ENCODE measurements around the gene OSGIN1.
A peak's percentile ranks its signal among the peaks of the same experiment; 100 is the strongest.

The OSGIN1 gene

GRCh38 chr16:84000989-84001642 is 48.1 kb downstream of the OSGIN1 start:
- DNase-seq (ENCODE audit: low spot score) = no peak

GRCh38 chr16:84001726-84002125 is 48.7 kb downstream of the OSGIN1 start:
- DNase-seq (ENCODE audit: low spot score) = no peak

GRCh38 chr16:84003038-84003437 is 50.0 kb downstream of the OSGIN1 start:
- no peak for DNase-seq (ENCODE audit: low spot score)

- DNase-seq (ENCODE audit: low spot score) = no peak
These were observed 51.4 kb downstream of the OSGIN1 start for GRCh38 chr16:84004442-84004841.

GRCh38 chr16:84005391-84005790 is 52.4 kb downstream of the OSGIN1 start:
- DNase-seq (ENCODE audit: low spot score) = no peak

DNA sequence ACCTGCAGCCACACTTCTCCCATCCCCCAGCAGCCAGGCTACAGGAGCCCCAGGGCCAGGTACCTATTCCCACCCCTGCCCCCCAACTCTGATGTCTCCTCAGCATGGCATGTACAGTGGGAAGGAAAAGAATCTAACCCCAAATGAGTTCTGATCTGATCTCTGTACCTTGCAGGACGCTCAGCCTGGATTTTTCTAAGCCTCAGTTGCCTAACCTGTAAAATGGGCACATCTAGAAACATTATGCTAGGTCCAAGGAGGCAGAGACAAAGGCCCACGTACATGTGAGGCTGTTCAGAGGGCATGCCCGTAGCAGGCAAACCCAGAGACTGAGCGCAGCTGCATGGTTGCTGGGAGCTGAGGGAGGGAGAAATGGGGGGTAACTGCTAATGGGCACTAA is 54.5 kb downstream of the OSGIN1 start:
- no peak for DNase-seq (ENCODE audit: low spot score)

- DNase-seq (ENCODE audit: low spot score) = no peak
These were observed 54.9 kb downstream of the OSGIN1 start for GRCh38 chr16:84007965-84008364.

DNA sequence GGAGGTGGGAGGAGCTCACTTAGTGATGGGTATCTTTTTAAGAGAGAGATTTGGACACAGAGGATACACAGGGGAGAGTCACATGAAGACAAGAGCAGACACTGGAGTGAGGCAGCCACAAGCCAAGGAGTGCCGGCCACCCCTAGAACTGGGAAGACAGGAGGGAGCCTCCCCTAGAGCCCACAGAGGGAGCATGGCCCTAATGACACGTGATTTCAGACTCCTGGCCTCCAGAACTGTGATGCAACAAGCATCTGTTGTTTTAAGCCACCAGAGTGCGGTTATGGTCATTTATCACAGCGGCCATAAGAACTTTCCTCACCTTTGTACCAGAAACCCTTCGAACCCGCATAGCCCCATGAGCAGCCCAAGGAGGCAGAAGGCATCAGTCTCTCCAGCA is 56.2 kb downstream of the OSGIN1 start:
- DNase-seq (ENCODE audit: low spot score) = no peak

DNA sequence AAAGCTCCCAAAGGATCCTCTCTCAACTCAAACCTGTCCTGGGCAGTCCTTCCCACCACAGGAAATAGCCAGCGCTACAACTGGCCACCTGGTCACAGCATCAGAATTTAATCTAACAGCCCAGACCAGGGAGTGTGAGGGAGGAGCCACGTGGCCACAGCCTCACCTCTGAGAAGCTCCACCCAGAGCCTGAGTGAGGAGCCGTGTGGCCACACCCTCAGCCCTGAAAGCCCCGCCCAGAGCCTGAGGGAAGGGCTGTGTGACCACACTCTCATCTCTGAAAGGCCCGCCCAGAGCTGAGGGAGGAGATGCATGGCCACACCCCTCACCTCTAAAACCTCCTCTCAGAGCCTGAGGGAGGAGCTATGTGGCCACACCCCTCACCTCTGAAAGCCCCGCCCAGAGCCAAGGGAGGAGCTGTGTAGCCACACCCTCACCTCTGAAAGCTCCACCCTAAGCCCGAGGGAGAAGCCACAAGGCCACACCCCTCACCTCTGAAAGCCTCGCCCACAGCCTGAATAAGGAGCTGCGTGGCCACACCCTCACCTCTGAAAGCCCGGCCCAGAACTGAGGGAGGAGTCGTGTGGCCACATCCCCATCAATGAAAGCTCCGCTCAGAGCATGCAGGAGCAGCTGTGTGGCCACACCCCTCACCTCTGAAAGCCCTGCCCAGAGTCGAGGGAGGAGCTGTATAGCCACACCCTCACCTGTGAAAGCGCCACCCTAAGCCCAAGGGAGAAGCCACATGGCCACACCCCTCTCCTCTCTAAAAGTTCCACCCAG is 60.9 kb downstream of the OSGIN1 start:
- peak; percentile 18 for DNase-seq (ENCODE audit: low spot score)

- no peak for DNase-seq (ENCODE audit: low spot score)
These were observed 61.7 kb downstream of the OSGIN1 start for GRCh38 chr16:84014570-84015327.

- no peak for DNase-seq (ENCODE audit: low spot score)
These were observed 62.4 kb downstream of the OSGIN1 start for GRCh38 chr16:84015399-84015798.
